HG02885 (cell line): ENCODE results near the gene LRIG1.

Experiments
- ATAC-seq: cut with Tn5 transposase; IDR thresholded peaks from one replicate; pipeline ENCODE4 v1.9.1; 2021; ENCODE audit warnings: mild to moderate bottlenecking; ENCODE audit not compliant: unreplicated experiment, poor library complexity

The LRIG1 gene

GRCh38 chr3:66406831-66407610, 93.8 kb downstream of the LRIG1 start:
- no peak for ATAC-seq

DNA sequence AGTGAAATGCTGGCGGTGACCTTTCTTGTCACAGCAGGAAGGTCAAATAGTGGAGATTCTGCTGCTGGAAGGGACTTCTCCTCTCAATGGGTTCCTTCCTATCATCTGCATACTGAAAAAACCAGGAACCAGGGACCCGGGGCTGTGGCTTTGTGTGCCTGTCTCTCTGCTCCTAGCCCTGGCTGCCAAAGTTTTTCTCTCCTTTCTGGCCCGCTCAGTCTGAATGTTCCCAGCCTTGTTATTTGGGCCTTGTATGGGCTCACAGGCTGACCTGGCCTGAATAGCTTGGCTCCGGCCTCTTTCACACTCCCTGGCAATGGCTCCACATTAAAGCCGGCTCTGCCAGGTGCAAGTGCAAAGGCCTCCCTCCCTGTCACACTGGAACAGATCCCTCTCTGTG, 94.7 kb downstream of the LRIG1 start:
- no peak for ATAC-seq

- ATAC-seq: no peak
Measured at GRCh38 chr3:66405701-66406091, 95.1 kb downstream of the LRIG1 start.

GRCh38 chr3:66404903-66405700, 95.7 kb downstream of the LRIG1 start:
- ATAC-seq: no peak

GRCh38 chr3:66404197-66404596, 96.6 kb downstream of the LRIG1 start:
- no peak for ATAC-seq

DNA sequence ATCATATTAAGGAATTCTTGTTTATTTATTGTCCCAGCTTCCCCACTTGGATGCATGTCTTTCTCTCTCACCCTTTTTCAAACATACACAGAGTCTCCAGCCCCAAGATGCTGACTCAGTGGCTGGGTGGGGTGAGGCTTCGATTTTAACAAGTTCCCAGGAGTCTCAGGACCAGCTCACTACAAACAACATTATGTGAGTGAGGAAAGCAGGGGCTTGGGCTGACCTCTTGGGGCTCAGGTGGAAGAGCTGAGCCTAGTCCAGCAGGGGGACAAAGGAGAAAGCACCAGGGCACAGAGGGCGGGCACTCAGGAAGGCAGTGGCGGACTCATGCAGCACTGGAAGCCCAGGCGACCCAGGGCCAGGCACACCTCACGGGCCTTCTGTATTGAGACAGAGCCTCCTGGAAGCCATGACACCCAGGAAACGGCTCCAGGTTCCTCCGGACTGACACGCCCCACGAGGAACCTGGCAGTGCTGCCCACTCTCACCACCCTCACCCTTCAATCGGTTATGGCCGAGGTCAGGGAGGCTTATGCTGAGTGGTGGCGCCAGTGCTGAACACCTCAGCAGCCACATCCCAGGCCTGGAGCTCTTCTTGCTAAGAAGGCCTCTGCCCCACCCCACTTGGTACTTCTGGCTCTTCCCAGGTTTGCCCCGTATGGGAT, 97.4 kb downstream of the LRIG1 start:
- ATAC-seq: no peak

GRCh38 chr3:66402596-66403290, 98.1 kb downstream of the LRIG1 start:
- ATAC-seq: no peak

DNA sequence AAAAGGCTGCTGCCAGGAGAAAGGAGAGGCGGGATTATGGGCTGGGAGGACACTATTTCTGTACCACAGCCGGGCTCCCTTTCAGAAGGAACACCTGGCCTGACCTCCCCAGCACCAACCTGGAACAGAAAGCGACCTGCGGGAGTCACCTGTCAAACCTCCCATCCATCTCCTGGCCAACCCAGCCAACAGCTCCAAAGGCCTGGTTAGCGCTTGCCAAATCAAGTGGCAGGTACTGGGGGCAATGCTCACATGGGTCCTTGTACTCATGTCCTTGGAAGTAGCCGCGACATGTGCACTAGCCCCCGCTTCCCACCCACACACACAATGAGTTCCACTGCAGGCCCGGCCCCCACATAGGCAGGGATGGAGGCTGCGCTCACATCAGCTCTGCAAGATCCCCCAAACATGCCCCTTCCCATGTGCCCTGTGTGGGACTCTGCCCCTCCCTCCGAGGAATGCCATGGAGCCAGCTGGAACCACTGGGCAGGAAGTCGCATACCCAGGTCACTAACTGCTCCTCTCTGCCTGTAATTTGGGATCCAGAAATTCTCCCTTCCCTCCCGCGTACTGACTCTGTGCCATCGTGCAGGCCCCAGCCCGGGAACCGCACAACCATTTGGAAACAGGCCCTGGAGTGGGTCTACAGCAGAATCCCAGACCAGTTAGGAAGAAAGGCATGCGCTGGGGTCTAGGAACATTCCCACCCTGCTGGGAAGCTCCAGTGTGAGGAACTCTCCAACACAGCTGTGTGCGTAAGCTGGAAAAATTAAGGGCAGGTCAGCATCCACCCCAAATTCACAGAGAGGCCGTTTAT, 98.9 kb downstream of the LRIG1 start:
- ATAC-seq: no peak

DNA sequence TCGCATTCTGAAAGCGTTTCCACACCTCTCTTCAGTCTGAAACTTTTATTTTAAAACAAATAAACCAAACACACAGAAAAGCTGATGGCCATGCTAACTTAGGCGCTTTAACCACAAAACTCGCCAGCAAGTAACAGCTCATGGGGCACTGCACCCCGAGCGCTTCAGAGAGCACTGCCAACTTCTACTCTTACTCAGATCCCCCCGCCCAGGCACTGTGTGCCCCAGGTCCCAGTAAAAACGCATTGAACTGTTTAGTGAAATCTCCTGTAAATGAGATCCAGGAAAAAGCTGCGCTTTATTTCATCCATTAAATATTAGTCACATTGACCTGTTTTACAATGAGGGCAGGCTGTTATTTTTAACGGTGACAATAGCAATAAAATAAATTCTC, 99.7 kb downstream of the LRIG1 start:
- ATAC-seq: no peak

DNA sequence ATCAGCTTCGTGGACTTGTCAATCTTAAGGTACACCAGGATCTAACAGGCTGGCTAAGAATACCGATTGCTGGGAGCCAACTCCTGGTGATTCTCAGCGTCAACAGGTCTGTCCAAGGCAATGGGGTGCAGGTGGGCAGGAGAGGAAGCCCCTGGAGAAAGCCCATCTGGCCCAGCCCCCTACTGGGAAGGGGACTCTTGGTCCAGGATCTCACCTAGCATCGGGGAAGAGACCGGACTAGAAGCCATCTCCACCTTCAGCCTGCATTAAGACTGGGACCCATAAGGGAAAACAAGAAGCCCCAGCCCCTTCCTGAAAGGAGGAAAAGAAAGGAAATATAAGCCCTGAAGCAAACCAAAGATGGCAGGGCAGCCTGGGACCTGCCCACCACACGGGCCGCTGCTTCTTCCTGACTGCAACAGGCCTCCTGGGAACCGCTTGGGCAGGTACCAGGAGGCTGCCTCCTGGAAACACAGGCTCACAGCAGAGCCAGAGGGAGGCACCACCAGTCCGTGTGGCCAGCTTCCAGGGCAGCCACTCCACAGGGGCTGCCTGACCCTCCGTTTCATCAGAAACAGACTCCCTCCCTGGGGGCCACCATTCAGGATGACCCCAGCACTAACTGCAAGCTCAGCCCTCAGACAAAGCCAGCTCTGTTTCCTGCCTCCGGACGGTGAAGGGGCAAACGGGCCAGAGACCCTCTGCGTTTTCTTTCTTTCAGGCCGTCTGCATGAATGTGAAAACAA, 100.2 kb downstream of the LRIG1 start:
- ATAC-seq: no peak

DNA sequence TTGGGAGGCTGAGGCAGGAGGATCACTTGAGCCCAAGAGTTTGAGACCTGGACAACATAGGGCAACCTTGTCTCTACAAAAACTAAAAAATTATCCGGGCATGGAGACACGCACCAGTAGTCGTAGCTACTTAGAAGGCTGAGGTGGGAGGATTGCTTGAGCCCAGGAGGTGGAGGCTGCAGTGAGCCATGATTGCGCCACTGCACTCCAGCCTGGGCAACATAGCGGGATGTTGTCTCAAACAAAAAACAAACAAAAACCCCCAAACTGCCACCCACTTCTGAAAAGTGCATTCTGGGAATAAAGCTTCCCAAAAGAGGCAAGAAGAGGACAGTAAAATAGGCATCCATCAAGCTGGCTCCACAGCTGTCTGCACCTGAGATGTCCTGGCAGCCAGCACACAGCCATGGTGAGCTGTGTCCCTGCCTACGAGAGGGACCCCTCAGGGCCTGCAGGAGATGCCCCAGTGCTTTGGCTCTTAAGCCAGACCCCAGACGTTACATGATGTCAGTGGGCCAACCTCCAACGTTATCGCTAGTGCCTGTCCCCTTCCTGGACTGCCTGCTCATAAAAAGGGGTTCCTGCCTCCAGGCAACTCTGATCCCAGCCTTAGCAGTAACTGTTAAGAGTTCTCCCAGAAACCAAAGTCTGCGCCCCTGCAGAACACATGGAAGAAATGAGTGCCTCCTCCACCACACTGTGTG, 101.1 kb downstream of the LRIG1 start:
- ATAC-seq: no peak

GRCh38 chr3:66398228-66399025, 102.4 kb downstream of the LRIG1 start:
- no peak for ATAC-seq

DNA sequence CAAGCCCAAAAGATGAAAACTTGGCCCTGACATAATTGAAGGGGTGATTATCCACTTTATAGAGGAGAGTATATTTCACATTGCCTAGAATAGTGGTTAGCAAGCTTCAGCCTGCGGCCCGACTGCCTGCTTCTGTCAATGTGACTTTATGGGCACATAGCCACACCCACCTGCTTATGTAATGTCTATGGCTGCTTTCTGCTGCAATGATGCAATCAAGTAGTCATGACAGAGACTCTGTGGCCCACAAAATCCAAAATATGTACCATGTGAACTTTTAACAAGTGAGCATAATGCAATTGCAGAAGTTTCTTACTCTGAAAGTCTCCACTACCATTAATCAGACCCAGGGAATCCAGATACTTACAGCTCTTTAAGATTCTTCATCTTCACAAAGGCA, 103.1 kb downstream of the LRIG1 start:
- no peak for ATAC-seq

- ATAC-seq: no peak
Measured at GRCh38 chr3:66396888-66397287, 103.9 kb downstream of the LRIG1 start.

DNA sequence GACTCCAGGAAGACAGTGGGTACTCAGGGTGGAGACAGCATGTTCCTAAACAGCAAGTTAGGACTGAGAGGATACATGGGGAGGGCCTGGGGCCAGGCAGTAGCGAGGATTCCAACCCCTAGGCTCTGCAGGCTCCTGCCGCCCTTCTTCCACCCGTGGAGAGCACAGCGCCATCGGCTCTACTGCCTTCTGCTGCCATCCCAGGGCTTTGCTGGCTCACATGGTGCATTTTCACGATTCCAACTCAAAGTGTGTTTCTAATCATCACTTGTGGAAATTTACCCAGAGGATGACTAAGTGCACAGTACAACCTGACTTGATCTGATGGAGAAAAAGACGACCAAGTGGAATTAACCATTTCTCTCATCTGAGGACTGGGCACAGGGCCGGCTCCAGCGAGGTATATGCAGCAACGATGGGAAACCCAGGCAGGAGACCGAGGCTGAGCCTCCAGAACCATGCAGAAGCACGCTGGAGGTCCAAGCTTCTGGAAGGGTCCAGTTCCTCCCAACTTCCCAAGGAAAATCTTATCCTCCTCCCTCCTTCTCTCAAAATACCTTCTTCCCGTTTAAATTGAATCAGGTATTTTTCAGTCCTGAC, 104.6 kb downstream of the LRIG1 start:
- no peak for ATAC-seq

- no peak for ATAC-seq
Measured at GRCh38 chr3:66395635-66396034, 105.2 kb downstream of the LRIG1 start.

DNA sequence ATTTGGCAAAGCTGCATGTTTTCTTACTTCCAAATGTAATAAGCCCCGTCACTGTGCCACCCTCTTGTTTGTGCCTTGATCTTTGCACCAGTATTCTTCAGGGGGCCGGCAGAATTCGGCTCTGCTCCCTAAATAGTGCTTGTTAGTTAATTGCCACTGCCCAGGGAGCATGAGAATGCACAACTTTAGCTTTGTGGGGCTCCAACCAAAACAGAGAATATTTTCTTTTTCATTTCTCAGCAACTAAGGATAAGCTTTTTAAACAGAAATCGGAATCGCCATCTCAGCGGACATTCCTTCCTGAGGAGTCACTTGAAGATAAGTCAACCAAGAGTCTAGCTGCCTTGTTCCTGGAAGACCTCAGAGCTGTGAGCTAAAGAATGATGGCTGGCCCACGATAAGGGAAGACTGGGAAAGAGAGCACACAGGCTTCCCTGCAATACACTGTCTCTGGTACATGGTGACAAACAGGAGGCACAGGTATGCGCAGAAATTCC, 106.0 kb downstream of the LRIG1 start:
- ATAC-seq: no peak
